HepG2 (cell line): ENCODE data around the gene TNFRSF18. TPM values are rescaled to one million over a fixed set of nuclear protein-coding genes. Genes with fewer than 3 reads are reported as not detected.

Experiments
- BRCA1 ChIP-seq: sonication (generic); formaldehyde crosslinking; IDR thresholded peaks from 2 replicates; pipeline ENCODE4 v1.4.0; 2020; ENCODE audit warnings: missing genetic modification reagents
- SNRNP70 ChIP-seq: fragments of 200-400 bp; formaldehyde crosslinking; IDR thresholded peaks from 2 replicates; pipeline ENCODE4 v1.6.1; 2017; ENCODE audit warnings: mild to moderate bottlenecking, low read depth, low read length, moderate library complexity
- SRSF9 ChIP-seq: fragments of 200-400 bp; formaldehyde crosslinking; IDR thresholded peaks from 2 replicates; pipeline ENCODE4 v1.6.1; 2018; ENCODE audit warnings: borderline replicate concordance, mild to moderate bottlenecking, low read depth, low read length; ENCODE audit not compliant: insufficient read depth, poor library complexity, severe bottlenecking
- ZKSCAN8 ChIP-seq: IDR thresholded peaks from 2 replicates; pipeline ENCODE4 v1.6.1; 2016; ENCODE audit warnings: borderline replicate concordance, missing genetic modification reagents, missing compliant biosample characterization
- ZNF33B ChIP-seq: sonication (generic); formaldehyde crosslinking; IDR thresholded peaks from 2 replicates; pipeline ENCODE4 v1.5.1; 2020; ENCODE audit warnings: mild to moderate bottlenecking, missing genetic modification reagents
- ZNF354B ChIP-seq: sonication (generic); formaldehyde crosslinking; IDR thresholded peaks from 2 replicates; pipeline ENCODE4 v1.8.0; 2022; ENCODE audit warnings: mild to moderate bottlenecking, missing genetic modification reagents
- ZSCAN25 ChIP-seq: sonication (generic); formaldehyde crosslinking; IDR thresholded peaks from 2 replicates; pipeline ENCODE4 v1.8.0; 2022; ENCODE audit warnings: mild to moderate bottlenecking, missing genetic modification reagents
- polyA plus RNA-seq, 8 experiments: library from polyadenylated mRNA; depleted of rRNA in 3 of 8; stranded (reverse) in 7 of 8; unstranded in 1 of 8; fragments of >200 nt; fragmentation: Illumina TruSeq in 4 of 8; extraction: Trizol in 4 of 8; gene quantifications; 2 replicates each; pipeline versions ENCODE4 v1.2.1 to v1.2.3, GENCODE V29; 2011 to 2016; ENCODE audit warnings: low read depth in 4 of 8, missing spikeins in 1 of 8, mixed read lengths in 1 of 8; ENCODE audit not compliant: insufficient read depth in 1 of 8
- total RNA-seq, 5 experiments: library from RNA; depleted of rRNA; stranded (reverse); fragments of >200 nt; fragmentation: Illumina TruSeq; extraction: Trizol; gene quantifications; 2 replicates each; pipeline ENCODE4 v1.2.3, GENCODE V29; 2016; ENCODE audit warnings: low read depth in 1 of 5
- TF ChIP-seq, protein P1 (sequence below): sonication (generic); formaldehyde crosslinking; IDR thresholded peaks from 2 replicates; pipeline ENCODE4; 2020; ENCODE audit warnings: missing genetic modification reagents, mild to moderate bottlenecking, borderline replicate concordance
- TF ChIP-seq, protein P2 (sequence below): sonication (generic); formaldehyde crosslinking; IDR thresholded peaks from 2 replicates; pipeline ENCODE4 v1.4.0; 2020; ENCODE audit warnings: mild to moderate bottlenecking, missing genetic modification reagents
- TF ChIP-seq, protein P3 (sequence below), 2 experiments: fragments of 450-650 bp in 1 of 2; sonication (generic) in 1 of 2; formaldehyde crosslinking in 1 of 2; IDR thresholded peaks; 2 replicates each; pipeline versions ENCODE4 v1.6.1 to v1.8.0; 2016 to 2022; ENCODE audit warnings: antibody characterized with exemption in 1 of 2, mild to moderate bottlenecking in 1 of 2, missing genetic modification reagents in 1 of 2
- TF ChIP-seq, protein P4 (sequence below): sonication (generic); formaldehyde crosslinking; conservative IDR thresholded peaks from 2 replicates; pipeline ENCODE4 v1.4.0; 2020; ENCODE audit warnings: missing genetic modification reagents

TNFRSF18 gene
- total and polyA plus RNA-seq, 2 of the 13 experiments (the other 11 are each of a cell fraction or from before 2014, with no cell fraction given), result not detected

DNA sequence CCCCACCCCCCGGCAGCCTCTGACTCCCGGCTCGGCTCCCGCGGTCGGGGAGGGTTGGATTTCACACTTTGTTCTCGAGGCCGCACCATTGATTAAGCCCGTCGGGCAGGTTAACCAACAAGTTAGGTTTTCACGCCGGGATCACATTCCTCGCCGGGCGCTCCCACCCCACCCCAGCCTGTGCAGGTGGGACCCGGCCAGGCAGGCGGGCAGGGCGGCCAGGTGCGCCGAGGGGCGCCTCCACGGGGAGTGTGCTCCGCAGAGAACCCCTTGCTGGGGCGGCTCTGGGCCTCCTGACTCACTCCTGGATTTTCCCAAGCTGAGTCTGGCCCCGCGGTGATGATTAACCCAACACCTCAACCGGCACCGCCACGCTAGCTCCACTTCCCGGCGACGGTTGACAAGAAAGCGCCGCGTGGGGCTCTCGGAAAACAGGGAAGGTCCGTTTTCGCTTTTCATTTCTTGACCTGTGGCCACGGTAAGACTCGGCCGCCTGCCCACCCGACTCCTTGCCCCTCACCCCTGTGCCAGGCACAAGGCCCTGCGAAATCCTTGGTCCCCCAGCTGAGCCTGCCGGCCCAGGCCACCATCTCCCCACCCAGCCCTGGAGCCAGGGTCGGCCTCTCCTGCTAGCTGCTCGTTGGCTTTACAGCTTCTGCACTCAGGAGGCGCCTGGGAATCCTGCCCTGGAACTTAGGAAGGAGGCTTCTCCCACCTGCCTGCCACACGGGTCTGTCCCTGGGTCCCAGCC, 41.5 kb downstream of the TNFRSF18 start (continued):
- no peak for TF ChIP-seq SRSF9
- TF ChIP-seq, protein P1, sequence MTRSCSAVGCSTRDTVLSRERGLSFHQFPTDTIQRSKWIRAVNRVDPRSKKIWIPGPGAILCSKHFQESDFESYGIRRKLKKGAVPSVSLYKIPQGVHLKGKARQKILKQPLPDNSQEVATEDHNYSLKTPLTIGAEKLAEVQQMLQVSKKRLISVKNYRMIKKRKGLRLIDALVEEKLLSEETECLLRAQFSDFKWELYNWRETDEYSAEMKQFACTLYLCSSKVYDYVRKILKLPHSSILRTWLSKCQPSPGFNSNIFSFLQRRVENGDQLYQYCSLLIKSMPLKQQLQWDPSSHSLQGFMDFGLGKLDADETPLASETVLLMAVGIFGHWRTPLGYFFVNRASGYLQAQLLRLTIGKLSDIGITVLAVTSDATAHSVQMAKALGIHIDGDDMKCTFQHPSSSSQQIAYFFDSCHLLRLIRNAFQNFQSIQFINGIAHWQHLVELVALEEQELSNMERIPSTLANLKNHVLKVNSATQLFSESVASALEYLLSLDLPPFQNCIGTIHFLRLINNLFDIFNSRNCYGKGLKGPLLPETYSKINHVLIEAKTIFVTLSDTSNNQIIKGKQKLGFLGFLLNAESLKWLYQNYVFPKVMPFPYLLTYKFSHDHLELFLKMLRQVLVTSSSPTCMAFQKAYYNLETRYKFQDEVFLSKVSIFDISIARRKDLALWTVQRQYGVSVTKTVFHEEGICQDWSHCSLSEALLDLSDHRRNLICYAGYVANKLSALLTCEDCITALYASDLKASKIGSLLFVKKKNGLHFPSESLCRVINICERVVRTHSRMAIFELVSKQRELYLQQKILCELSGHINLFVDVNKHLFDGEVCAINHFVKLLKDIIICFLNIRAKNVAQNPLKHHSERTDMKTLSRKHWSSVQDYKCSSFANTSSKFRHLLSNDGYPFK (CRISPR knock-in tag), result no peak
- TF ChIP-seq, protein P2, sequence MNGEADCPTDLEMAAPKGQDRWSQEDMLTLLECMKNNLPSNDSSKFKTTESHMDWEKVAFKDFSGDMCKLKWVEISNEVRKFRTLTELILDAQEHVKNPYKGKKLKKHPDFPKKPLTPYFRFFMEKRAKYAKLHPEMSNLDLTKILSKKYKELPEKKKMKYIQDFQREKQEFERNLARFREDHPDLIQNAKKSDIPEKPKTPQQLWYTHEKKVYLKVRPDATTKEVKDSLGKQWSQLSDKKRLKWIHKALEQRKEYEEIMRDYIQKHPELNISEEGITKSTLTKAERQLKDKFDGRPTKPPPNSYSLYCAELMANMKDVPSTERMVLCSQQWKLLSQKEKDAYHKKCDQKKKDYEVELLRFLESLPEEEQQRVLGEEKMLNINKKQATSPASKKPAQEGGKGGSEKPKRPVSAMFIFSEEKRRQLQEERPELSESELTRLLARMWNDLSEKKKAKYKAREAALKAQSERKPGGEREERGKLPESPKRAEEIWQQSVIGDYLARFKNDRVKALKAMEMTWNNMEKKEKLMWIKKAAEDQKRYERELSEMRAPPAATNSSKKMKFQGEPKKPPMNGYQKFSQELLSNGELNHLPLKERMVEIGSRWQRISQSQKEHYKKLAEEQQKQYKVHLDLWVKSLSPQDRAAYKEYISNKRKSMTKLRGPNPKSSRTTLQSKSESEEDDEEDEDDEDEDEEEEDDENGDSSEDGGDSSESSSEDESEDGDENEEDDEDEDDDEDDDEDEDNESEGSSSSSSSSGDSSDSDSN (CRISPR knock-in tag), result peak; percentile 59
- TF ChIP-seq ZKSCAN8, result no peak
- no peak for TF ChIP-seq BRCA1
- TF ChIP-seq SNRNP70, result no peak
- no peak for TF ChIP-seq ZNF33B (CRISPR knock-in tag)
- TF ChIP-seq, protein P3, sequence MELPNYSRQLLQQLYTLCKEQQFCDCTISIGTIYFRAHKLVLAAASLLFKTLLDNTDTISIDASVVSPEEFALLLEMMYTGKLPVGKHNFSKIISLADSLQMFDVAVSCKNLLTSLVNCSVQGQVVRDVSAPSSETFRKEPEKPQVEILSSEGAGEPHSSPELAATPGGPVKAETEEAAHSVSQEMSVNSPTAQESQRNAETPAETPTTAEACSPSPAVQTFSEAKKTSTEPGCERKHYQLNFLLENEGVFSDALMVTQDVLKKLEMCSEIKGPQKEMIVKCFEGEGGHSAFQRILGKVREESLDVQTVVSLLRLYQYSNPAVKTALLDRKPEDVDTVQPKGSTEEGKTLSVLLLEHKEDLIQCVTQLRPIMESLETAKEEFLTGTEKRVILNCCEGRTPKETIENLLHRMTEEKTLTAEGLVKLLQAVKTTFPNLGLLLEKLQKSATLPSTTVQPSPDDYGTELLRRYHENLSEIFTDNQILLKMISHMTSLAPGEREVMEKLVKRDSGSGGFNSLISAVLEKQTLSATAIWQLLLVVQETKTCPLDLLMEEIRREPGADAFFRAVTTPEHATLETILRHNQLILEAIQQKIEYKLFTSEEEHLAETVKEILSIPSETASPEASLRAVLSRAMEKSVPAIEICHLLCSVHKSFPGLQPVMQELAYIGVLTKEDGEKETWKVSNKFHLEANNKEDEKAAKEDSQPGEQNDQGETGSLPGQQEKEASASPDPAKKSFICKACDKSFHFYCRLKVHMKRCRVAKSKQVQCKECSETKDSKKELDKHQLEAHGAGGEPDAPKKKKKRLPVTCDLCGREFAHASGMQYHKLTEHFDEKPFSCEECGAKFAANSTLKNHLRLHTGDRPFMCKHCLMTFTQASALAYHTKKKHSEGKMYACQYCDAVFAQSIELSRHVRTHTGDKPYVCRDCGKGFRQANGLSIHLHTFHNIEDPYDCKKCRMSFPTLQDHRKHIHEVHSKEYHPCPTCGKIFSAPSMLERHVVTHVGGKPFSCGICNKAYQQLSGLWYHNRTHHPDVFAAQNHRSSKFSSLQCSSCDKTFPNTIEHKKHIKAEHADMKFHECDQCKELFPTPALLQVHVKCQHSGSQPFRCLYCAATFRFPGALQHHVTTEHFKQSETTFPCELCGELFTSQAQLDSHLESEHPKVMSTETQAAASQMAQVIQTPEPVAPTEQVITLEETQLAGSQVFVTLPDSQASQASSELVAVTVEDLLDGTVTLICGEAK (IDR thresholded peaks at IDR 0.05), result no peak
- TF ChIP-seq, protein P3 (CRISPR knock-in tag; IDR thresholded peaks at IDR 0.05), result 0 out of 2 replicates have a peak, but pooled peaks have one; percentile 22
- TF ChIP-seq ZNF354B (CRISPR knock-in tag), result no peak
- TF ChIP-seq, protein P4, sequence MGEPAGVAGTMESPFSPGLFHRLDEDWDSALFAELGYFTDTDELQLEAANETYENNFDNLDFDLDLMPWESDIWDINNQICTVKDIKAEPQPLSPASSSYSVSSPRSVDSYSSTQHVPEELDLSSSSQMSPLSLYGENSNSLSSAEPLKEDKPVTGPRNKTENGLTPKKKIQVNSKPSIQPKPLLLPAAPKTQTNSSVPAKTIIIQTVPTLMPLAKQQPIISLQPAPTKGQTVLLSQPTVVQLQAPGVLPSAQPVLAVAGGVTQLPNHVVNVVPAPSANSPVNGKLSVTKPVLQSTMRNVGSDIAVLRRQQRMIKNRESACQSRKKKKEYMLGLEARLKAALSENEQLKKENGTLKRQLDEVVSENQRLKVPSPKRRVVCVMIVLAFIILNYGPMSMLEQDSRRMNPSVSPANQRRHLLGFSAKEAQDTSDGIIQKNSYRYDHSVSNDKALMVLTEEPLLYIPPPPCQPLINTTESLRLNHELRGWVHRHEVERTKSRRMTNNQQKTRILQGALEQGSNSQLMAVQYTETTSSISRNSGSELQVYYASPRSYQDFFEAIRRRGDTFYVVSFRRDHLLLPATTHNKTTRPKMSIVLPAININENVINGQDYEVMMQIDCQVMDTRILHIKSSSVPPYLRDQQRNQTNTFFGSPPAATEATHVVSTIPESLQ (CRISPR knock-in tag), result no peak
- TF ChIP-seq ZSCAN25 (CRISPR knock-in tag), result no peak
